ENCODE data around the gene KAT7. TPM values are rescaled to one million over a fixed set of nuclear protein-coding genes. Genes with fewer than 3 reads are reported as not detected.

The KAT7 gene
- total RNA-seq, 1 experiment from 2014 or later: 79.5 TPM

Other genes starting within 250 kb of the KAT7 start
- 0.10 TPM for gene NXPH3, start 212.8 kb upstream of the KAT7 start, total RNA-seq (2021; ENCODE audit: unreplicated experiment)
- gene SPOP, start 110.6 kb upstream of the KAT7 start, total RNA-seq (2021; ENCODE audit: unreplicated experiment): 85.1 TPM
- gene SLC35B1, start 80.7 kb upstream of the KAT7 start, total RNA-seq (2021; ENCODE audit: unreplicated experiment): 87.5 TPM
- 12.8 TPM for gene FAM117A, start 24.6 kb upstream of the KAT7 start, total RNA-seq (2021; ENCODE audit: unreplicated experiment)
- not detected for gene TAC4, start 59.4 kb downstream of the KAT7 start, total RNA-seq (2021; ENCODE audit: unreplicated experiment)
- gene DLX4, start 180.5 kb downstream of the KAT7 start, total RNA-seq (2021; ENCODE audit: unreplicated experiment): 14.0 TPM
- not detected for gene DLX3, start 206.5 kb downstream of the KAT7 start, total RNA-seq (2021; ENCODE audit: unreplicated experiment)

Data from HCT116 (cell line).